ENCODE measurements around the gene SLC25A17.

The SLC25A17 gene

DNA sequence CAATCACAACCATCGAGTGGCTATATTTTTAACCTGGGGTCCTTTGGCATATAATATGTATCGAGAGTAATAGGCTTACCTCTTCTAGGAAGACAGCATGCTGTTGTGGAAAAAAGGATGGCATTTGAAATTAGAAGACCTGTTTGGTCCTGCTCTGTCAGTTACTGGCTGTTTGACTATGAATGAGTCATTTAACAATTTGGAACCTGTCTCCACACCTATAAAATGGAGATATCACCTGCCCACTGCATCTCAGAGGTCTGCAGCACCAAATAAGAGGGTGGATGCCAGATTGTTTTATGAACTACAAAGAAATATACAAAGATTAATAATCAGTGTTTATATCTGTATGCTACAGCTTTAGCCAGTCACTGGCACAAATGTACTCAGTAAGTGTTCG, 60.8 kb downstream of the SLC25A17 start:
- no peak overlapping the region for H3K4me3 Mint-ChIP-seq
- no peak overlapping the region for H3K27ac Mint-ChIP-seq
- no peaks in the 10 kb centered on the region for H3K27me3 Mint-ChIP-seq (ENCODE audit: low read depth)
- no peak for TF ChIP-seq CTCF (IDR thresholded peaks at IDR 0.05; ENCODE audit: unreplicated experiment in 3 of 3)
- no peaks in the 10 kb centered on the region for H3K4me1 Mint-ChIP-seq
- no peaks in the 10 kb centered on the region for H3K9me3 Mint-ChIP-seq
- no peaks in the 10 kb centered on the region for H3K36me3 Mint-ChIP-seq (ENCODE audit: low read depth)

DNA sequence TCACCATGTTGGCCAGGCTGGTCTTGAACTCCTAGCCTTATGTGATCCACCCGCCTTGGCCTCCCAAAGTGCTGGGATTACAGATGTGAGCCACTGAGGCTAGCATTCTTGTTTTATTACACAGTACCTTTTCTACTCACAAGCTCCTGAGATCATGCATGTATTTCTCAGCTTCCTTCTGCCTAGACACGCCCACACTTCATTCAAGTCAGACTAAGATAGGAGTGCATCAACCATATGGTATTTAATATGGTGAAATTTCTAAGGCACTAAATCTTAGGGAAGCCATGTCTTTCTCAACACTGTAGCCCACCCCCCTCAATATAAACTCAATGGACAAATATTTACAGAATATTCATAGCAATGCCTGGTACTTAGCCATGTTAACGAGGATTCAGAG, 62.1 kb downstream of the SLC25A17 start:
- no peak for TF ChIP-seq CTCF (IDR thresholded peaks at IDR 0.05; ENCODE audit: unreplicated experiment in 3 of 3)
- Mint-ChIP-seq H3K27me3 (ENCODE audit: low read depth) (no peaks in the 10 kb centered on the region), H3K4me1 (no peaks in the 10 kb centered on the region), H3K36me3 (ENCODE audit: low read depth) (no peaks in the 10 kb centered on the region), H3K9me3 (no peaks in the 10 kb centered on the region), H3K27ac (no peak overlapping the region), H3K4me3 (no peak overlapping the region)

GRCh38 chr22:40753114-40753513, 66.0 kb downstream of the SLC25A17 start:
- no peak overlapping the region for H3K4me3 Mint-ChIP-seq
- H3K27me3 Mint-ChIP-seq (ENCODE audit: low read depth): peaks cover 3% of the 10 kb centered on the region
- H3K36me3 Mint-ChIP-seq (ENCODE audit: low read depth): no peaks in the 10 kb centered on the region
- H3K9me3 Mint-ChIP-seq: no peaks in the 10 kb centered on the region
- peaks cover 13% of the 10 kb centered on the region for H3K4me1 Mint-ChIP-seq
- TF ChIP-seq CTCF (IDR thresholded peaks at IDR 0.05; ENCODE audit: unreplicated experiment in 3 of 3): no peak
- H3K27ac Mint-ChIP-seq: no peak overlapping the region

GRCh38 chr22:40751250-40751649, 67.9 kb downstream of the SLC25A17 start:
- no peaks in the 10 kb centered on the region for H3K36me3 Mint-ChIP-seq (ENCODE audit: low read depth)
- H3K4me1 Mint-ChIP-seq: peaks cover 16% of the 10 kb centered on the region
- H3K27ac Mint-ChIP-seq: peak overlapping the region in 1 of 3 experiments; percentile 57
- no peak overlapping the region for H3K4me3 Mint-ChIP-seq
- H3K27me3 Mint-ChIP-seq (ENCODE audit: low read depth): peaks cover 3% of the 10 kb centered on the region
- TF ChIP-seq CTCF (IDR thresholded peaks at IDR 0.05; ENCODE audit: unreplicated experiment in 3 of 3): no peak
- H3K9me3 Mint-ChIP-seq: no peaks in the 10 kb centered on the region

DNA sequence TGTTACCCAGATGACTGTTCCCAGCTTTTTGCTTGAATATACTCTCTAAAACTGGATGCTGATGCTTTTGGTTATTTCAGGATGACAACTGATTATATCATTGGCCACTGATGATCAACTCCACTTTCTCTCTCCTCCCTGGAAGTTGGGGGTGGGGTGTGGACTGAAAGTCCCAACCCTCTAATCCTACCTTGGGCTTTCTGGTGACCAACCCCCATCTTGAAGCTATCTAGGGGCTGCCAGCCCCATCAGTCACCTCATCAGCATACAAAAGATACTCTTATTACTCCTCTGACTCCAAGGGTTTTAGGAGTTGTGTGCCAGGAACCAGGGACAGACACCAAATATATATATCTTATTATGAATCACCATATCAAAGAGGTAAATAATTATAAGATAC, 69.3 kb downstream of the SLC25A17 start:
- Mint-ChIP-seq H3K27ac (peak overlapping the region in 1 of 3 experiments; percentile 3), H3K4me1 (peaks cover 16% of the 10 kb centered on the region)
- TF ChIP-seq CTCF (IDR thresholded peaks at IDR 0.05; ENCODE audit: unreplicated experiment in 3 of 3): no peak

DNA sequence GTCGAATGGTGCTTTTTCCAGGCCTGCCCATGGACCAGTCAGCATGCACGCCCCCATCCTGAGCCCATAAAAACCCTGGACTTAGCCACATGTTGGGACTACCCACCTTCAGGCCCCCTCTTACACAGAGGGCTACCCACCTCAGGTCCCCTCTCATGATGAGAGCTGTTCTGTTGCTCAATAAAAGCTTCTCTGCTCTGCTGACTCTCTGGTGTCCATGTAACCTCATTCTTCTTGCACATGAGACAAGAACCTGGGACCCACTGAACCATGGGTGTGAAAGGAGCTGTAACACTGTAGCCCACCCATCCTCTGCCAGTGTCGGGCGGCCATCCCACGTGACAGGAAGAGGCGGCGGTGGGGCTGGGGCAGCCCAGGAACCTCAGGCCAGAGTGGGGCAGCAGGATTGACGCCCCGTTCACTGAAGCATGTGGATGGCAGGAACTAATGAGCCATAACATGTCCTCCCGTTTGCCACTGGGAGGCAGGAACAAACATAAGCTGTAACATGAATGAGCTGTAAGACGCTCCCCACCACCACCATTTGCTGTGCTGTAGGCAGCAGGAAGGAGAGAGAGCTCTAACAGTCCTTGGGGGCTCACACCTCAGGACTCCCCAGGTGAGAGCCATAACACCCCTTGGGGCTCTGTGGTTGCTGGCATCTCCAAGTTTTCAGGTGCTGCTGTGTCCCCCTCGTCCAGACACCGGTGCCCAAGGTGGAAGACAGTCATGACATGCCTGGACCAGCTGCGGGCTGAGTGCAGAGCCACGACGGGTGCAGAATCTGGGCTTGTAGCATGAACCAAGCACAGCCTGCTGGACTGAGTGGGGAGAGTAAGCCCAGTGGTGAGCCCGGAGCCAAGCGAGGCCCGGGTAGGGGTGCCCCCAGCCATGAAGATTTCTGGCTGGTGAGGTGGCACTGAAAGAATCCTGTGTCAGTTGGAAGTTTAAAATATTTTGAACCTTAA, 70.5 kb downstream of the SLC25A17 start:
- no peaks in the 10 kb centered on the region for H3K9me3 Mint-ChIP-seq
- peaks cover 16% of the 10 kb centered on the region for H3K4me1 Mint-ChIP-seq
- peaks cover 3% of the 10 kb centered on the region for H3K27me3 Mint-ChIP-seq (ENCODE audit: low read depth)
- no peaks in the 10 kb centered on the region for H3K36me3 Mint-ChIP-seq (ENCODE audit: low read depth)
- H3K27ac Mint-ChIP-seq: no peak overlapping the region
- no peak for TF ChIP-seq CTCF (IDR thresholded peaks at IDR 0.05; ENCODE audit: unreplicated experiment in 3 of 3)
- H3K4me3 Mint-ChIP-seq: no peak overlapping the region

More for the DNA sequence above, 69.3 kb downstream of the SLC25A17 start:
- H3K4me3 Mint-ChIP-seq: no peak overlapping the region
- peaks cover 3% of the 10 kb centered on the region for H3K27me3 Mint-ChIP-seq (ENCODE audit: low read depth)
- no peaks in the 10 kb centered on the region for H3K36me3 Mint-ChIP-seq (ENCODE audit: low read depth)
- H3K9me3 Mint-ChIP-seq: no peaks in the 10 kb centered on the region

Data from nephron (organoid).